A549 (cell line): ENCODE results near the gene CLIP1.

Source experiments
- CHD2 ChIP-seq: fragments of 150-350 bp; IDR thresholded peaks from 2 replicates; pipeline ENCODE4 v1.6.1; 2014; ENCODE audit warnings: low read length; ENCODE audit not compliant: partially characterized antibody
- KDM1A ChIP-seq: fragments of 200-600 bp; sonication (generic); IDR thresholded peaks from 2 replicates; pipeline ENCODE4 v1.6.1; 2016; ENCODE audit warnings: low read depth, mild to moderate bottlenecking
- TF ChIP-seq, protein P1 (sequence below): fragments of >200 bp; sonication (Bioruptor Twin); formaldehyde crosslinking; IDR thresholded peaks from 3 replicates; pipeline ENCODE4 v1.5.1; 2016
- TF ChIP-seq, protein P2 (sequence below): fragments of 150-350 bp; IDR thresholded peaks from 2 replicates; pipeline ENCODE4 v1.6.1; 2014; ENCODE audit warnings: low read depth, mild to moderate bottlenecking, low read length
- TF ChIP-seq, protein P3 (sequence below): fragments of 250-450 bp; sonication (Bioruptor Pico); IDR thresholded peaks from 2 replicates; pipeline ENCODE4 v1.5.0; 2020; ENCODE audit warnings: low read depth, mild to moderate bottlenecking, moderate library complexity

DNA sequence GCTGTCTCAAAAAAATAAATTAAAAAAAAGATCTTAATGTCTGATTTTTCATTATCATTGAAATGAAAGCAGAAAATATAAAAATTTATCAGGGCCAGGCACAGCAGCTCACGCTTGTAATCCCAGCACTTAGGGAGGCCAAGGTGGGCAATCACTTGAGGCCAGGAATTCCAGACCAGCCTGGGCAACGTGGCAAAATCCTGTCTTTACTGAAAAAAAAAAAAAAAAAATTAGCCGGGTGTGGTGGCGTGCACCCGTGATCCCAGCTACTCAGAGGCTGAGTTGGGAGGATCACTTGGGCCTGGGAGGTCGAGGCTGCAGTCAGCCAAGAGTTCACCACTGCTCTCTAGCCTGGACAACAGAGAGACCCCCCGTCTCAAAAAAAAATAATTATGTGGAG, 37.6 kb upstream of the CLIP1 start:
- TF ChIP-seq, protein P1, sequence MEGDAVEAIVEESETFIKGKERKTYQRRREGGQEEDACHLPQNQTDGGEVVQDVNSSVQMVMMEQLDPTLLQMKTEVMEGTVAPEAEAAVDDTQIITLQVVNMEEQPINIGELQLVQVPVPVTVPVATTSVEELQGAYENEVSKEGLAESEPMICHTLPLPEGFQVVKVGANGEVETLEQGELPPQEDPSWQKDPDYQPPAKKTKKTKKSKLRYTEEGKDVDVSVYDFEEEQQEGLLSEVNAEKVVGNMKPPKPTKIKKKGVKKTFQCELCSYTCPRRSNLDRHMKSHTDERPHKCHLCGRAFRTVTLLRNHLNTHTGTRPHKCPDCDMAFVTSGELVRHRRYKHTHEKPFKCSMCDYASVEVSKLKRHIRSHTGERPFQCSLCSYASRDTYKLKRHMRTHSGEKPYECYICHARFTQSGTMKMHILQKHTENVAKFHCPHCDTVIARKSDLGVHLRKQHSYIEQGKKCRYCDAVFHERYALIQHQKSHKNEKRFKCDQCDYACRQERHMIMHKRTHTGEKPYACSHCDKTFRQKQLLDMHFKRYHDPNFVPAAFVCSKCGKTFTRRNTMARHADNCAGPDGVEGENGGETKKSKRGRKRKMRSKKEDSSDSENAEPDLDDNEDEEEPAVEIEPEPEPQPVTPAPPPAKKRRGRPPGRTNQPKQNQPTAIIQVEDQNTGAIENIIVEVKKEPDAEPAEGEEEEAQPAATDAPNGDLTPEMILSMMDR: no peak
- TF ChIP-seq CHD2 (no peak), KDM1A (no peak)
- TF ChIP-seq, protein P2, sequence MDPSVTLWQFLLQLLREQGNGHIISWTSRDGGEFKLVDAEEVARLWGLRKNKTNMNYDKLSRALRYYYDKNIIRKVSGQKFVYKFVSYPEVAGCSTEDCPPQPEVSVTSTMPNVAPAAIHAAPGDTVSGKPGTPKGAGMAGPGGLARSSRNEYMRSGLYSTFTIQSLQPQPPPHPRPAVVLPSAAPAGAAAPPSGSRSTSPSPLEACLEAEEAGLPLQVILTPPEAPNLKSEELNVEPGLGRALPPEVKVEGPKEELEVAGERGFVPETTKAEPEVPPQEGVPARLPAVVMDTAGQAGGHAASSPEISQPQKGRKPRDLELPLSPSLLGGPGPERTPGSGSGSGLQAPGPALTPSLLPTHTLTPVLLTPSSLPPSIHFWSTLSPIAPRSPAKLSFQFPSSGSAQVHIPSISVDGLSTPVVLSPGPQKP: no peak
- TF ChIP-seq, protein P3, sequence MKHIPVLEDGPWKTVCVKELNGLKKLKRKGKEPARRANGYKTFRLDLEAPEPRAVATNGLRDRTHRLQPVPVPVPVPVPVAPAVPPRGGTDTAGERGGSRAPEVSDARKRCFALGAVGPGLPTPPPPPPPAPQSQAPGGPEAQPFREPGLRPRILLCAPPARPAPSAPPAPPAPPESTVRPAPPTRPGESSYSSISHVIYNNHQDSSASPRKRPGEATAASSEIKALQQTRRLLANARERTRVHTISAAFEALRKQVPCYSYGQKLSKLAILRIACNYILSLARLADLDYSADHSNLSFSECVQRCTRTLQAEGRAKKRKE (CRISPR knock-in tag): no peak
